HEK293T (cell line): ENCODE results near the gene L3MBTL4.
"Not testable (repeated sequence)": the region's sequence is repeated elsewhere in the genome, so short reads cannot be mapped to it uniquely, and the experiment has no call there.

Experiments used
- CTCF ChIA-PET: fragments of 350-600 bp; formaldehyde crosslinking; extraction: SDS; loops from one replicate; lab custom pipeline; 2021; ENCODE audit warnings: antibody characterized with exemption, inconsistent platforms; lab: Yijun Ruan, JAX
- POLR2A ChIA-PET: fragments of 350-600 bp; formaldehyde crosslinking; extraction: SDS; loops from one replicate; lab custom pipeline; 2020; ENCODE audit warnings: antibody characterized with exemption, inconsistent platforms; lab: Yijun Ruan, JAX
- DNase-seq: peaks from one replicate; pipeline ENCODE4 v3.0.0; 2012; ENCODE audit warnings: mixed read lengths; ENCODE audit errors: extremely low spot score
- ARNT ChIP-seq: fragments of 450-650 bp; IDR thresholded peaks from 2 replicates; pipeline ENCODE4 v1.6.1; 2017; ENCODE audit warnings: mild to moderate bottlenecking
- BHLHE40 ChIP-seq: fragments of 450-650 bp; IDR thresholded peaks from 2 replicates; pipeline ENCODE4 v1.6.1; 2016; ENCODE audit warnings: mild to moderate bottlenecking, moderate library complexity, borderline replicate concordance
- CTBP1 ChIP-seq: fragments of 450-650 bp; IDR thresholded peaks from 2 replicates; pipeline ENCODE4 v1.6.1; 2016; ENCODE audit warnings: borderline replicate concordance
- ELF4 ChIP-seq: fragments of 450-650 bp; IDR thresholded peaks from 2 replicates; pipeline ENCODE4 v1.6.1; 2017; ENCODE audit warnings: antibody characterized with exemption
- FOXA1 ChIP-seq: fragments of 450-650 bp; IDR thresholded peaks from 2 replicates; pipeline ENCODE4 v1.6.1; 2016; ENCODE audit warnings: mild to moderate bottlenecking
- FOXK2 ChIP-seq: fragments of 450-650 bp; IDR thresholded peaks from 2 replicates; pipeline ENCODE4 v1.6.1; 2016; ENCODE audit warnings: mild to moderate bottlenecking
- FOXM1 ChIP-seq: fragments of 450-650 bp; IDR thresholded peaks from 2 replicates; pipeline ENCODE4 v1.6.1; 2017; ENCODE audit warnings: mild to moderate bottlenecking, borderline replicate concordance
- HDGF ChIP-seq: fragments of 450-650 bp; IDR thresholded peaks from 2 replicates; pipeline ENCODE4 v1.6.1; 2017; ENCODE audit warnings: antibody characterized with exemption, borderline replicate concordance
- L3MBTL2 ChIP-seq: fragments of 450-650 bp; conservative IDR thresholded peaks from 2 replicates; pipeline ENCODE4 v1.6.1; 2016; ENCODE audit warnings: mild to moderate bottlenecking
- LEF1 ChIP-seq: fragments of 450-650 bp; IDR thresholded peaks from 2 replicates; pipeline ENCODE4 v1.6.1; 2017; ENCODE audit warnings: mild to moderate bottlenecking, borderline replicate concordance
- NFRKB ChIP-seq: fragments of 450-650 bp; IDR thresholded peaks from 2 replicates; pipeline ENCODE4 v1.6.1; 2016; ENCODE audit warnings: mild to moderate bottlenecking, moderate library complexity
- SP1 ChIP-seq: fragments of 450-650 bp; IDR thresholded peaks from 2 replicates; pipeline ENCODE4 v1.6.1; 2017
- SUZ12 ChIP-seq: fragments of 450-650 bp; IDR thresholded peaks from 2 replicates; pipeline ENCODE4 v1.6.1; 2016; ENCODE audit warnings: mild to moderate bottlenecking
- TARDBP ChIP-seq: fragments of 450-650 bp; IDR thresholded peaks from 2 replicates; pipeline ENCODE4 v1.6.1; 2016
- ZNF384 ChIP-seq: fragments of 450-650 bp; IDR thresholded peaks from 2 replicates; pipeline ENCODE4 v1.6.1; 2016
- TF ChIP-seq, protein P1 (sequence below): fragments of 450-650 bp; IDR thresholded peaks from 2 replicates; pipeline ENCODE4 v1.6.1; 2016

The L3MBTL4 gene

DNA sequence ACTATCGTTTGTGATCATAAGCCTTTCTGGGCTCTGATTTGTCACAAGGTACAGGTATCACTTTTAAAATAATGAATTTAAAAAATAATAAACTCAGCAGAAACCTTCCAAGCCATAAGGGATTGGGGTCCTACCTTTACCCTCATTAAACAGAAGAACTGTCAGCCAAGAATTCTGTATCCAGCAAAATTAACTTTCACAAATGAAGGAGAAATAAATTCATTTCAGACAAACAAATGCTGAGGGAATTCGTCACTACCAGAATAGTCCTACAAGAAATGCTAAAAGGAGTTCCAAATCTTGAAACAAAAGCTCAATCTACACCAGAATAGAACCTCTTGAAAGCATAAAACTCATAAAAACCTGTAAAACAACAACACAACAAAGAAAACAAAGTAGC, 25.7 kb downstream of the L3MBTL4 start:
- no peak for DNase-seq
- TF ChIP-seq FOXM1 (no peak), LEF1 (no peak), NFRKB (no peak), CTBP1 (no peak), ZNF384 (no peak), TARDBP (no peak), BHLHE40 (no peak), FOXA1 (no peak), SUZ12 (no peak)
- TF ChIP-seq, protein P1, sequence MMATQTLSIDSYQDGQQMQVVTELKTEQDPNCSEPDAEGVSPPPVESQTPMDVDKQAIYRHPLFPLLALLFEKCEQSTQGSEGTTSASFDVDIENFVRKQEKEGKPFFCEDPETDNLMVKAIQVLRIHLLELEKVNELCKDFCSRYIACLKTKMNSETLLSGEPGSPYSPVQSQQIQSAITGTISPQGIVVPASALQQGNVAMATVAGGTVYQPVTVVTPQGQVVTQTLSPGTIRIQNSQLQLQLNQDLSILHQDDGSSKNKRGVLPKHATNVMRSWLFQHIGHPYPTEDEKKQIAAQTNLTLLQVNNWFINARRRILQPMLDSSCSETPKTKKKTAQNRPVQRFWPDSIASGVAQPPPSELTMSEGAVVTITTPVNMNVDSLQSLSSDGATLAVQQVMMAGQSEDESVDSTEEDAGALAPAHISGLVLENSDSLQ, result no peak
- ChIA-PET CTCF (no interaction called here), POLR2A (no interaction called here)

DNA sequence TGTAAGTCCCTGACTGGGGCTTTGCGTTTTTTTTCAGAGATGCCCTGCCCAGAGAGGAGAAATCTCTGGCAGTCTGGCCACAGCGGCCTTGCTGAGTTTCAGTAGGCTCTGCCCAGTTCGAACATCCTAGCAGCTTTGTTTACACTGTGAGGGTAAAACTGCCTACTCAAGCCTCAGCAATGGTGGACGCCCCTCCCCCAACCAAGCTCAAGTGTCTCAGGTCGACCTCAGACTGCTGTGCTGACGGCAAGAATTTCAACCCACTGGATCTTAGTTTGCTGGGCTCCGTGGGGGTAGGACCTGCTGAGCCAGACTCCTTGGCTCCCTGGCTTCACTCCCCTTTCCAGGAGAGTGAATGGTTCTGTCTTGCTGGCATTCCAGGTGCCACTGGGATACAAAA, 31.7 kb downstream of the L3MBTL4 start:
- no peak for TF ChIP-seq FOXK2
- TF ChIP-seq FOXA1, result no peak
- no peak for TF ChIP-seq BHLHE40
- ChIA-PET CTCF (no interaction called here), POLR2A (interaction anchor here (0.6 kb wide), 1 partner anchor 79 kb away, joined by 3 read pairs; no protein-coding TSS in a partner anchor)
- no peak for DNase-seq

DNA sequence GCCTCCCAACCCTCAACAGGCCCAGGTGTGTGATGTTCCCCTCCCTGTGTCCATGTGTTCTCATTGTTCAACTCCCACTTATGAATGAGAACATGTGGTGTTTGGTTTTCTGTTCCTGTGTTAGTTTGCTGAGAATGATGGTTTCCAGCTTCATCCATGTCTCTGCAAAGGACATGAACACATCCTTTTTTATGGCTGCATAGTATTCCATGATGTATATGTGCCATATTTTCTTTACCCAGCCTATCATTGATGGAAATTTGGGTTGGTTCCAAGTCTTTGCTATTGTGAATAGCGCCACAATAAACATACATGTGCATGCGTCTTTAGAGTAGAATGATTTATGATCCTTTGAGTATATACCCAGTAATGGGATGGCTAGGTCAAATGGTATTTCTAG, 37.2 kb downstream of the L3MBTL4 start:
- POLR2A ChIA-PET, DNase-seq, CTCF ChIA-PET: not testable (repeated sequence)

DNA sequence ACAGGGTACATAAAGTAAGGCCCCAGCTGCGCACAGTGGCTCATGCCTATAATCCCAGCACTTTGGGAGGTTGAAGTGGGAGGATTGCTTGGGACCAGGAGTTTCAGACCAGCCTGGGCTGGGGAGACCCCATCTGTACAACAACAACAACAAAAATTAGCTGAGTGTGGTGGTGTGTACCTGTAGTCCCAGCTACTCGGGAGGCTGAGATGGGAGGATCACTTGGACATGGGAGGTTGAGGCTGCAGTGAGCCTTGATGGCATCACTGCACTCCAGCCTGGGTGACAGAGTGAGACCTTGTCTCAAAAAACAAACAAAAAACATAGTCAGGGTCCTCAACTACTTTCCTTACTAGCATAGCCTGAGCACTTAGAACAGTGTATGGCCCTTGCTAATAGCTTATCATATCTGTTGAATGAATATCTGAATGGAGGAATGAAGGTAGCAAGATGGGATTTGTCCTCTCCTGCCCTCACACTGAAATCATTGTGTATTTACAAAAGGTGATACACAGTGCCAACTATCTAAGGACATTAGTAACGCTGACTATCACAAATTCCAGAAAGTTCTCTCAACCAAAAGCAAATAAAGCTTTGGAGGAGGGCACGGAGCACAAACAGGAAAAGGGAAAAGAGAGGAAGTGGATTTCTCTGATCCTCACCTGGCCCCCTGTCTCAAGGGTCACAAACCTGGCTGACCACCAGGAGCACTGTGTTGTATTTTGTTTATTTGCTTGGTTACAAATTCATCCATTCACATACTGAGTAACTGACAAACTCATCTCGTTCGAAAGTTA, 38.1 kb downstream of the L3MBTL4 start:
- POLR2A ChIA-PET, result no interaction called here
- CTCF ChIA-PET, result no interaction called here
- no peak for DNase-seq
- TF ChIP-seq FOXA1, result no peak

DNA sequence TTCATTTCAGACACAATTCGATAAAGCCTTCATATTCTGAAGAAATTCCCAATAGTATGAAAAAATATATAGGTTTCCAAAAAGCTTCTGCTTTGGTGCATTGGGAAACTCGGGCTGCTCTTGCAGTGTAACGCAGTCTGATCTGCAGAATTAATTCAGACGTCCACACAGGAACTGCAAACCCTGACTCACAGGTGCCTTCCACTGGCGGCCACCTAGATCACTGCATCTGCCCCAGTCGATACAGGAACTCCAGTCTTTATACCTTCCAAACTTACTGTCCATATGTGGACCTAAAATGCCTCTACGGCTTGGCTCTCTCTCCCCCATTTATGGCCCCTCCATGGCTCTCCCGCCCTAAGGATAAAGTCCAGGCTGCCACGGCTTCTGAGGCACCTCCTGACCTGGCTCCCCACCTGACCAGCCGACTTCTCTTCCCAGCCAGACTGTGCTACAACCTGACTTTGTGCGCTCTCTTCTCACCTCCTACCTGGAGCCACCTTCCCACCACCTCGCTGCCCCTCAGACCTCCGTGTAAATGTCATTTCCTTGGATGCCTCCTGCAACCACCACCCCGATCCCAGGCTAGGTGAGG, 39.7 kb downstream of the L3MBTL4 start:
- ChIA-PET POLR2A (no interaction called here), CTCF (no interaction called here)
- TF ChIP-seq HDGF (no peak), ELF4 (no peak), FOXK2 (no peak), NFRKB (no peak), LEF1 (no peak), ZNF384 (no peak), SUZ12 (no peak), SP1 (no peak), FOXA1 (no peak), TARDBP (no peak), L3MBTL2 (no peak), FOXM1 (no peak)
- TF ChIP-seq, protein P1, result no peak
- no peak for DNase-seq

DNA sequence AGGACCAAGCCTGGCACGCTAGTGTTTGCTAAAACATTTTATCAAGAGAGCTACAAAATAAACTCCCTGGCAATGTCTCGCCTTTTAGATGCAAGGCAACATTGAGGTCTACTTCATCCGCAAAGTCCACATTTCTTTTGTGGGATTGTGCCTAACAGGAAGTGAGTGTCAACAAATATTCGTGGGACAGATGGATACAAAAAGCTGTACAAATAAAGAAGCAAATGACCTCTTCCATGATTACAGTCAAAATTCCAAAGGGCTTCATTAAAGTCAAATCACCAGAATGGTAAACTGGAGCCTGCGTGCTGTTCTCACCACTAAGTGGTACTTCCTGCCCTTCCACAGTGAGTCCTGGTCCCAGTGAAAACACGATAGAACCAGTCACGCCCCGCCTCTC, 40.4 kb downstream of the L3MBTL4 start:
- ChIA-PET CTCF (no interaction called here), POLR2A (no interaction called here)
- TF ChIP-seq FOXK2 (no peak), SUZ12 (no peak), ZNF384 (no peak), FOXM1 (no peak), BHLHE40 (no peak), L3MBTL2 (no peak), ARNT (no peak)
- TF ChIP-seq, protein P1, result no peak
- DNase-seq, result no peak

DNA sequence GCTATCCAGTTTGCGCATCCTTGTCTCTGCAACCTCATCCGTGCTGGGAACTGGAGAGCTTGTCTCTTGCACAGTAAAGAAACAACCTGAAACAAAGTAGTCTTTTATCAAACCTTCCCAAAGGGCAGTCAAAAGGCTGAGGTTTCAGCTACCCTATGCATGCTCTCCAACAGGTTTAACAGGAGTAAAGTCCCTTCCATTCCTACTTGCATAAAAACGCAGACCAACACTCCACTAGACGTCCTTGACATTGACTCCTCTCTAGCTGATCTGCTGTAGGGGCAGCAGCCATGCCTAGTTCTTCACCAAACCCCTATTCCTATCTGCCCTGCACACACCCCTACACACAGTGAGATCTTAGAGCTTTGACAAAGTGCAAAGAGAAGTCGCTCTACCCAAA, 41.5 kb downstream of the L3MBTL4 start:
- no peak for TF ChIP-seq FOXM1
- TF ChIP-seq ARNT, result no peak
- no peak for TF ChIP-seq TARDBP
- no peak for TF ChIP-seq ZNF384
- TF ChIP-seq L3MBTL2, result no peak
- TF ChIP-seq BHLHE40, result no peak
- TF ChIP-seq CTBP1, result no peak
- TF ChIP-seq, protein P1, result no peak
- TF ChIP-seq SUZ12, result no peak
- TF ChIP-seq FOXK2, result no peak
- no peak for TF ChIP-seq ELF4
- TF ChIP-seq LEF1, result no peak
- TF ChIP-seq HDGF, result no peak
- DNase-seq, result no peak
- ChIA-PET POLR2A (no interaction called here), CTCF (no interaction called here)
